ENCODE results near the gene ZNF677.
"Not testable (repeated sequence)": the region's sequence is repeated elsewhere in the genome, so short reads cannot be mapped to it uniquely, and the experiment has no call there.

Gene ZNF677

GRCh38 chr19:53190253-53190652 lies 64.4 kb downstream of the ZNF677 start:
- H3K4me3 ChIP-seq (ENCODE audit: low read depth, low read length), result no peak overlapping the region
- no peak for TF ChIP-seq CTCF (IDR thresholded peaks at IDR 0.05; ENCODE audit: low read depth, low read length, missing control alignments)
- in situ Hi-C loops (cut with HindIII; ENCODE audit: low sequenced_read_pairs), result no loop called here
- DNase-seq (ENCODE audit: low read depth), result no peak

- H3K4me3 ChIP-seq (ENCODE audit: low read depth, low read length); DNase-seq (ENCODE audit: low read depth); in situ Hi-C loops (cut with HindIII; ENCODE audit: low sequenced_read_pairs): not testable (repeated sequence)
Observed at GRCh38 chr19:53189691-53190198, 64.9 kb downstream of the ZNF677 start.
